GM12864 (cell line): ENCODE results near the gene TRAF3.
A peak's percentile ranks its signal among the peaks of the same experiment; 100 is the strongest.

Source experiments
- DNase-seq: peaks from one replicate; pipeline ENCODE4 v3.0.0-alpha.2; 2011; ENCODE audit warnings: low read depth
- H3K4me3 ChIP-seq: 2 replicates; pipeline ENCODE4 v1.5.1; 2011; ENCODE audit warnings: mild to moderate bottlenecking, low read depth, low read length, control low read depth
- CTCF ChIP-seq: IDR thresholded peaks from 2 replicates; pipeline ENCODE4 v1.5.1; 2011; ENCODE audit warnings: low read depth, mild to moderate bottlenecking, moderate library complexity, low read length, control low read depth, inconsistent platforms; ENCODE audit errors: missing control alignments

TRAF3 gene

GRCh38 chr14:102785595-102785963 lies 8.3 kb downstream of the TRAF3 start:
- peak overlapping the region; percentile 51 for H3K4me3 ChIP-seq
- no peak for DNase-seq
- TF ChIP-seq CTCF = peak; percentile 24

GRCh38 chr14:102786768-102787167 lies 9.5 kb downstream of the TRAF3 start:
- no peak for DNase-seq
- H3K4me3 ChIP-seq = peak overlapping the region; percentile 31; the same call in 1 of the 2 replicates
- TF ChIP-seq CTCF = no peak

GRCh38 chr14:102789349-102789748 lies 12.1 kb downstream of the TRAF3 start:
- no peak for DNase-seq
- H3K4me3 ChIP-seq = no peak overlapping the region
- TF ChIP-seq CTCF = no peak

GRCh38 chr14:102793531-102794328 lies 16.5 kb downstream of the TRAF3 start:
- DNase-seq = no peak
- H3K4me3 ChIP-seq = no peak overlapping the region
- no peak for TF ChIP-seq CTCF

GRCh38 chr14:102795060-102795925 lies 18.0 kb downstream of the TRAF3 start:
- no peak for DNase-seq
- H3K4me3 ChIP-seq = no peak overlapping the region
- TF ChIP-seq CTCF = no peak

GRCh38 chr14:102796661-102797190 lies 19.5 kb downstream of the TRAF3 start:
- DNase-seq = no peak
- TF ChIP-seq CTCF = no peak
- H3K4me3 ChIP-seq = no peak overlapping the region
